ENCODE data around the gene ZNF296.
"Not testable (repeated sequence)": the region's sequence is repeated elsewhere in the genome, so short reads cannot be mapped to it uniquely, and the experiment has no call there.

Gene ZNF296

GRCh38 chr19:45076029-45076850 is at the start of gene ZNF296:
ZNF296 (minus strand) TSS chr19:45076478; CDS start chr19:45076373, 105 bp downstream.
- FAIRE-seq (no peak), DNase-seq (ENCODE audit: insufficient read length, low spot score) (peak; percentile 72)
- no peak for TF ChIP-seq CTCF (IDR thresholded peaks at IDR 0.05; ENCODE audit: insufficient read depth, missing control alignments)

- DNase-seq (ENCODE audit: insufficient read length, low spot score) (no peak), FAIRE-seq (no peak)
- TF ChIP-seq CTCF (IDR thresholded peaks at IDR 0.05; ENCODE audit: insufficient read depth, missing control alignments), result no peak
Observed at GRCh38 chr19:45125360-45125759, 49.1 kb upstream of the ZNF296 start.

GRCh38 chr19:45124021-45124420 is 47.7 kb upstream of the ZNF296 start:
- FAIRE-seq, result no peak
- TF ChIP-seq CTCF (IDR thresholded peaks at IDR 0.05; ENCODE audit: insufficient read depth, missing control alignments), result no peak
- no peak for DNase-seq (ENCODE audit: insufficient read length, low spot score)

- DNase-seq (ENCODE audit: insufficient read length, low spot score) (no peak), FAIRE-seq (peak; percentile 16)
- no peak for TF ChIP-seq CTCF (IDR thresholded peaks at IDR 0.05; ENCODE audit: insufficient read depth, missing control alignments)
Observed at GRCh38 chr19:45123440-45123850, 47.2 kb upstream of the ZNF296 start.

- DNase-seq (ENCODE audit: insufficient read length, low spot score) (no peak), FAIRE-seq (no peak)
- no peak for TF ChIP-seq CTCF (IDR thresholded peaks at IDR 0.05; ENCODE audit: insufficient read depth, missing control alignments)
Observed at GRCh38 chr19:45122832-45123231, 46.6 kb upstream of the ZNF296 start.

GRCh38 chr19:45121827-45122345 is 45.6 kb upstream of the ZNF296 start:
- TF ChIP-seq CTCF (IDR thresholded peaks at IDR 0.05; ENCODE audit: insufficient read depth, missing control alignments), result no peak
- DNase-seq (ENCODE audit: insufficient read length, low spot score) (no peak), FAIRE-seq (no peak)

- TF ChIP-seq CTCF (IDR thresholded peaks at IDR 0.05; ENCODE audit: insufficient read depth, missing control alignments), result no peak
- DNase-seq (ENCODE audit: insufficient read length, low spot score) (no peak), FAIRE-seq (no peak)
Observed at GRCh38 chr19:45119582-45119981, 43.3 kb upstream of the ZNF296 start.

GRCh38 chr19:45118591-45119355 is 42.5 kb upstream of the ZNF296 start:
- FAIRE-seq; DNase-seq (ENCODE audit: insufficient read length, low spot score): not testable (repeated sequence)

Data from D721Med (cell line).